ENCODE measurements around the gene DDIT3. TPM values are rescaled to one million over a fixed set of nuclear protein-coding genes. Genes with fewer than 3 reads are reported as not detected.

The DDIT3 gene
- total and polyA plus RNA-seq, 2 of the 8 experiments (the other 6 are each of a cell fraction or from before 2014, with no cell fraction given): 4.9 to 5.7 TPM

DNA sequence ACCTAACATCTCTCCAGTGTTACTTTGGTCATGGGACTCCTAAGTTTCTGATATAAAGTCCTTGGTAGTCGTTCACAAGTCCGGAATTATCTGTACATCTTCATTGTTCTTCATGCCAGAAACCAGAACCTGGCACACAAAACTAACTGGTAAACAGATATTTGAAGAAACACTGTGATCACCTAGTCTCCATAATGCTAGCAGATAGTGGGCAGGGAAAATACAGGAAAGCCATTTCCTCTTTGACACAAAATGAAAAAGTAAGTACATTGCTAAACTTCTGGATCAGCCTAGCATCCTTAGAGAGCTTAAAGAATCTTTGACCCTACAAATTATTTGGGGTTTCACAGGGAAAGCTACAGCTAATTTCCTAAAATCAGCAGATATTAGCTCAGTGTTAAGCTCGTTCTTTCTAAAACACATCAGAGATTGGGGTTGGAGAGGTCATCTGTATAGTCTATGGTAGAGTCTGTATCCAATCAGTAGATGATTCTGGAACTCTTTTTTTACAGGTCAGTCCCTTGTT lies 4.8 kb downstream of the DDIT3 start:
- ChIA-PET POLR2A (ENCODE audit: partially characterized antibody) (interaction anchor here (0.9 to 6.0 kb wide), 8 partner anchors 8 to 65 kb away, joined by 3 to 41 read pairs (median 4); partner anchors contain the start of gene MBD6), CTCF (ENCODE audit: partially characterized antibody) (interaction anchor here (0.6 to 1.2 kb wide), 4 partner anchors 12 to 251 kb away, joined by 3 to 4 read pairs (median 4); no protein-coding TSS in a partner anchor)
- Histone ChIP-seq H2BK5ac (ENCODE audit: low read depth, low read length) (no peak overlapping the region), H3K9ac (replicated peaks in 1 of 4; ENCODE audit: extremely low read depth in 1 of 4, low read depth in 3 of 4, low read length in 3 of 4) (no peak overlapping the region), H3K18ac (ENCODE audit: extremely low read depth, low read length) (no peak overlapping the region), H3K56ac (replicated peaks; ENCODE audit: insufficient read length, low read depth, low read length) (no peak overlapping the region), H2AFZ (ENCODE audit: low read length) (no peak overlapping the region), H2BK20ac (ENCODE audit: low read length) (no peak overlapping the region), H3K4ac (replicated peaks; ENCODE audit: insufficient read length, low read depth, low read length) (no peak overlapping the region), H3K4me2 (ENCODE audit: insufficient read depth in 1 of 2, low read depth in 2 of 2, low read length in 2 of 2) (no peak overlapping the region), H4K8ac (ENCODE audit: extremely low read depth, insufficient read depth, low read length) (no peak overlapping the region), H3K14ac (ENCODE audit: insufficient read length) (no peak overlapping the region), H4K20me1 (replicated peaks in 1 of 2; ENCODE audit: control insufficient read depth in 1 of 2, insufficient read depth in 2 of 2, low read length in 2 of 2) (peaks cover 7 to 18% of the 10 kb centered on the region in 2 experiments), H3K79me1 (ENCODE audit: low read depth, low read length) (no peaks in the 10 kb centered on the region), H3K27me3 (replicated peaks in 1 of 4; ENCODE audit: control insufficient read depth in 3 of 4, extremely low read depth in 1 of 4, insufficient read depth in 3 of 4, low read length in 3 of 4) (no peaks in the 10 kb centered on the region), H3K79me2 (ENCODE audit: control insufficient read depth in 1 of 2, insufficient read depth in 2 of 2, low read length in 2 of 2) (peaks cover 0 to 20% of the 10 kb centered on the region in 2 experiments; a peak in 2 of 4 replicates), H3K36me3 (ENCODE audit: control insufficient read depth in 2 of 4, insufficient read depth in 4 of 4, low read length in 3 of 4) (peaks cover 52 to 84% (median 68%) of the 10 kb centered on the region in 4 experiments), H3K23ac (ENCODE audit: insufficient read length) (no peak overlapping the region), H2AK5ac (ENCODE audit: low read depth, low read length) (no peak overlapping the region), H3K4me3 (ENCODE audit: extremely low read depth in 1 of 4, insufficient read depth in 2 of 4, low read depth in 3 of 4, low read length in 4 of 4) (no peak overlapping the region), H4K91ac (replicated peaks; ENCODE audit: insufficient read length, low read length) (no peak overlapping the region), H2BK15ac (ENCODE audit: low read length) (no peak overlapping the region), H3K23me2 (ENCODE audit: low read depth, low read length) (peaks cover 8% of the 10 kb centered on the region), H2BK120ac (replicated peaks; ENCODE audit: low read depth, low read length) (no peak overlapping the region), H2BK12ac (ENCODE audit: low read depth, low read length) (no peak overlapping the region), H3K4me1 (replicated peaks in 1 of 4; ENCODE audit: control insufficient read depth in 3 of 4, insufficient read depth in 4 of 4, low read length in 3 of 4) (peaks cover 0 to 6% (median 4%) of the 10 kb centered on the region in 4 experiments; a peak in 3 of 7 replicates), H3K9me3 (ENCODE audit: insufficient read depth in 2 of 2, low read depth in 1 of 2, low read length in 1 of 2) (no peaks in the 10 kb centered on the region), H3K27ac (ENCODE audit: low read depth, low read length) (no peak overlapping the region), H4K5ac (ENCODE audit: insufficient read length, low read depth, low read length) (no peak overlapping the region)
- DNase-seq (ENCODE audit: low read depth in 1 of 2, low spot score in 2 of 2) (no peak), FAIRE-seq (no peak)
- 91% methylated on average over 3 of the region's 3 CpGs; no CpG with 5 or more reads in 1 of the 2 experiments for WGBS, 2 experiments (ENCODE audit: extremely low coverage in 1 of 2, insufficient coverage in 1 of 2, insufficient read length in 1 of 2, insufficient replicate concordance in 2 of 2, low coverage in 1 of 2, low lambda C conversion rate in 2 of 2, missing lambda C conversion rate in 1 of 2)
- TF ChIP-seq SRF (IDR thresholded peaks at IDR 0.05; ENCODE audit: low read depth, low read length) (no peak), KDM5A (IDR thresholded peaks at IDR 0.05; ENCODE audit: low read length) (no peak), RFX5 (IDR thresholded peaks at IDR 0.05; ENCODE audit: borderline replicate concordance, low read depth, low read length) (no peak), ZNF274 (IDR thresholded peaks at IDR 0.05; ENCODE audit: borderline replicate concordance, extremely low read depth, low read length) (no peak), KDM4A (IDR thresholded peaks at IDR 0.05; ENCODE audit: low read depth, low read length, severe bottlenecking) (no peak)

Measured in H1 (cell line).